ENCODE data around the gene CDK5RAP2.
"Not testable (repeated sequence)": the region's sequence is repeated elsewhere in the genome, so short reads cannot be mapped to it uniquely, and the experiment has no call there.

The CDK5RAP2 gene

DNA sequence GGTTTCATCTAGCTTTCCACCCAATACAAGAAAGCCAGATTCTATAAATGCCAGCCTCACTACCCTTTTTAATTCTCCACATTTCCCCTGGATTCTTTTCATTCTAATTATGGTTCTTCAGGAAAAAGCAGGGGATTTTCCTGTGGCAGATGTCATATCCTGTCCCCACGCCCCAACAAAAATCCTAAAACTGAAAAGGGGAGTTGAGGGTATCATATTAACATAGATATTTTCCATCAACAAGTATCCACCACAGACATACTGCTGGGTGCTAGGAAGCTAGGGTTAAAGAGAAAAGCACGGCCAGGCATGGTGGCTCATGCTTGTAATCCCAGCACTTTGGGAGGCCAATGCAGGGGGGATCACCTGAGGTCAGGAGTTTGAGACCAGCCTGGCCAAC is 38.0 kb downstream of the CDK5RAP2 start:
- DNase-seq: no peak

DNA sequence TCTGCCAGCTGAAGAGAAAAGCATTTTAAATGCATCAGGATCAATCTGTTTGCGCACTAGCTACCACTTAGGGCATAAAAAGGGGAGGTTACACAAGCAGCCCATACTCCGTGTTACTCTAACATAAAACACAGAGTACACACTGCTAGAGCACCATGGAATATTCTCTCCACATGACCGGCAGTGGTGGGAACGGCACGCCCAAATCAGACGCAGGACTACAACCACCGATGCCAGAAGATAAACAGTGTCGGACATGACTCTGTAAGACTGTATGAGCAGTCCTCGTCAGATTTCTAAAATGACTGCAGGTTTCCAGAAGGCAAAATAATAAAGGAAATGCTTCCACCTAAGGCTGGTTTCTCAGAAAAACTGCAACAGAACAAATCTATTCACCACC is 40.0 kb downstream of the CDK5RAP2 start:
- DNase-seq: no peak

DNA sequence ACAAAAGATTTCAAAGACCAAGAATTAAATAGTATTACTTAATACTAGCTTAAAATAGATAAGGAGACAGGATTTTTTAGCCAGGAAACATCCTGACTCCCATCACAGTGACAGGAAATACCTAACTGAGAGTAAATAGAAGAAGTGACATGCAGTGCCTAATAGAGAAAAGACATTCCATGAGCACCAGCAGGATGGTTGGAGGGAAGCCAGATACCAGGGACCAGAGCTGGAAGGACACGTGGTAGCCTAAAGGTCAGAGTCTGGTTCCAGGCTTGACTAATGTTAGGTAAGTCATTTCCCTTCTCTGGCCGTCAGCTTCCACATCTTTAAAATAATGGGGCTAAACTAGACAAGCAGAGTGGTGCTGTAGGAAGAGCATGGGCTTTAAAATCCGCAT is 41.6 kb downstream of the CDK5RAP2 start:
- no peak for DNase-seq

DNA sequence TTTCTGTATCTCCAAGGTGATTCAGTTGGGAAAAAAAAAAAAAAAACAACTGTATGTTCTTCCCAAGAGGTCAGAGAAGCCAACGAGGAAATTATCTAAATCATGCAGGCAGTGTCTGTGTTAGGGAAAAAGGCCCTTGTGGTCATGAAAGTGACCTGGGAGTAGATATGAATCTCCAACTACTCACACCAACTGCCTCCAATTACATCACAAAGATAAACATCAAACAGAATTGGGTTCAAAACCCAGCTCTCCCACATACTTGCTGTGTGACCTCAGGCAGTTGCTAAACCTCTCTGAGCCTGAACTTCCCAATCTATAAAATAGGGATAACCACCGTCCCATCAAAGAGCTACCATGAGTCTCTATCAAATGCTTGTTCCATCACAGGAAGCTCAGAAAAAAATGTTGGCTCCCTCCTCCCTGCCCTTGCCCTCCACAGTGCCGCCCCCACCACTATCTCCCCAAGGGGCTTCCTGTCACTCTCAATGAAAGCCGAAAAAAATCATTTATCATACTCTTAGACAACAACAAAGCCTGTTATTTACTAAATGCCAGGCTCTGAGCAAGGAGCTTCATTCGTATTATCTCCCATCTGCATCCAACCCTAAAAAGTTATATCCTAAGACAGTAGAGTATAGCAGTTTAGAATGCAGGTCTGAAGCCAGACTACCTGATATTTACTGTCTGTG is 42.9 kb downstream of the CDK5RAP2 start:
- no peak for DNase-seq

GRCh38 chr9:120536094-120536493 is 43.9 kb downstream of the CDK5RAP2 start:
- DNase-seq: no peak

GRCh38 chr9:120534266-120534665 is 45.7 kb downstream of the CDK5RAP2 start:
- DNase-seq: no peak

GRCh38 chr9:120532891-120533290 is 47.1 kb downstream of the CDK5RAP2 start:
- no peak for DNase-seq

- no peak for DNase-seq
Observed at GRCh38 chr9:120532475-120532874, 47.5 kb downstream of the CDK5RAP2 start.

- no peak for DNase-seq
Observed at GRCh38 chr9:120531683-120532300, 48.2 kb downstream of the CDK5RAP2 start.

DNA sequence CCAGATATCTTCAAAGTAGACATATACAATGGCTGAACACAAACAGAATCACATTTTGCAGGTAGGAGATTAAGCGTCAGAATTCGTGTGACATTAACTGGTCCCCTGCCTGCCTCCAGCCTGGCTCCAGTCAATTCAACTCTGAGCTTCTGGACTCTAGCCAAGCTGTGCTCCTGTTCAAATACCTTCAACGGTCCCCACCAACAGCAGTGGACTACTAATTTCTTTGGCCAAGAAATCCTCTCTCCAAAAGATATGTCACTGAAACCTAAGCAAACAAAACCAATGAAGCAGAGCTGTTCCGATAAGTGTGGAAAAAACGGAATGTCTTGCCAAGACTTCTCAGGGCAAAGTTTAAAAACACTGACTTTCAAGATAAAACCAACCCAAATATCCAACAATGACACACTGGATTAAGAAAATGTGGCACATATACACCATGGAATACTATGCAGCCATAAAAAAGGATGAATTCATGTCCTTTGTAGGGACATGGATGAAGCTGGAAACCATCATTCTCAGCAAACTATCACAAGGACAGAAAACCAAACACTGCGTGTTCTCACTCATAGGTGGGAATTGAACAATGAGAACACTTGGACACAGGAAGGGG is 49.6 kb downstream of the CDK5RAP2 start:
- not testable (repeated sequence) for DNase-seq

DNA sequence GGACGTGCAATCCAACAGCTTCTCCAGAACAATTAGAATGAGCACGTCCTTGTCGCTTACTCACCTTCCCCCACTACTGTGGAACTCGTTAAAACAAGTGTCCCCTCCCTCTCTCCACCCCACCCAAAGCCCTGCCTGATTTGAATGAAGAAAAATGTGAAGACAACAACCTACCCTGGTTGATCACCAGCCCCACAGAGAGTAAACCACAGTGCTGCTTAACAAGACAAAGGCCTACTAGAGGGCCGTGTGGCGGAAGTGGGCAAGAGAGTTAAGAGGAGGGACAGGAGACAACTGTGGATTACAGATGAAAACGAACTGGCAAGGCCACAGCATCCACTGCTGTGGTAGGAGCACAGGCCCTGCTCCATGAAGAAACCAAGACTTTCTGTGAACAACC is 51.1 kb downstream of the CDK5RAP2 start:
- DNase-seq: no peak

GRCh38 chr9:120528327-120528726 is 51.6 kb downstream of the CDK5RAP2 start:
- no peak for DNase-seq

DNA sequence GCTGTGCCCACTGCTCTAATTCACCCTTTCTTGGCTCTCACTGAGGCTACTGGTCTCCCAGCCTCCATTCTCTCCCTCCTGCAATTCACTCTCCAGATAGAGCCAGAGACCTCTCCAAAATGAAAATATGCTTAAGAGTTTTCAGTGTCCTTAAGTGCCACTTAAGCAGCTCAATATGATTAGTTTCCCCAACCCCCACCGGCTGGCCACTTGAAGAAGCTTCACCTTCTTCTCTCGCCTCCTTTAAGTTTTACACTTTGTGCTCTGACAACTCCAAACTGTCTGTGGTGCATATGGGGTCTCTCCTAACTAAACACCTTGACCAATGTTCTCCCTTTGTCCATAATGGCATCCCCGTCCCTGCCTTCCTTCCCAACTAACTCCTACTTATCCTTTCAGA is 53.4 kb downstream of the CDK5RAP2 start:
- DNase-seq: no peak

- no peak for DNase-seq
Observed at GRCh38 chr9:120524863-120525262, 55.1 kb downstream of the CDK5RAP2 start.

DNA sequence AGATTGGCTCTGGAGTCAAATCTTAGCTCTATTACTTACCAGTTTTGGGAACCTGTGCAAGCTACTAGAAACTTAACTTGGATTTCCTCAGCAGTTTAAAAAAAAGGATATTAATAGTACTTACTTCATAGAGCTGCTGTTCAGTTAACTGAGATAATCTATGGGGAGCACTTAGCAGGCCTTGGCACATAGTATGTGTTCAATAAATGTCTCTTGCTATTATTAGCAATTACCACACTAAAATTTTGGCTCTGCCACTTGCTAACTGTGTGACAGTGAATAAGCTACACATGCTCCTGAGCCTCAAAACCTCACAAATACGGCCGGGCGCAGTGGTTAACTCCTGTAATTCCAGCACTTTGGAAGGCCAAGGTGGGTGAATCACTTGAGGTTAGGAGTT is 55.9 kb downstream of the CDK5RAP2 start:
- no peak for DNase-seq

GRCh38 chr9:120522558-120522957 is 57.4 kb downstream of the CDK5RAP2 start:
- no peak for DNase-seq

GRCh38 chr9:120522032-120522431 is 57.9 kb downstream of the CDK5RAP2 start:
- DNase-seq: no peak

DNA sequence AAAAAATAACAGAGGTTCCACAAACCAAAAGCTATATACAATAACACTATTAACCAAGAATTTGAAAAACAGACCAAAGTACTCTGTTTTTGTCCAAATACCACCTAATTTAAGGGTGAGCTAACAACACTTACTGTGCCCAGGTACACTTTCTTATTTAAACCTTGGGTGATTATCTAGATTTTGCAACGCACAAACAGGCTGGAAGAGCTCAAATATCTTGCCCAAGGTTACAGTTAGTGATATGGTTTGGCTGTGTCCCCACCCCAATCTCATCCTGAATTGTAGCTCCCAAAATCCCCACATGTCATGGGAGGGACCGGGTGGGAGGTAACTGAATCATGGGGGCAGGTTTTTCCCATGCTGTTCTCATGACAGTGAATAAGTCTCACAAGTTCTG is 58.9 kb downstream of the CDK5RAP2 start:
- no peak for DNase-seq

- DNase-seq: not testable (repeated sequence)
Observed at GRCh38 chr9:120515996-120516395, 64.0 kb downstream of the CDK5RAP2 start.

- DNase-seq: not testable (repeated sequence)
Observed at GRCh38 chr9:120515481-120515880, 64.5 kb downstream of the CDK5RAP2 start.

- DNase-seq: no peak
Observed at GRCh38 chr9:120514405-120514804, 65.6 kb downstream of the CDK5RAP2 start.

- DNase-seq: no peak
Observed at GRCh38 chr9:120513825-120514396, 66.1 kb downstream of the CDK5RAP2 start.

DNA sequence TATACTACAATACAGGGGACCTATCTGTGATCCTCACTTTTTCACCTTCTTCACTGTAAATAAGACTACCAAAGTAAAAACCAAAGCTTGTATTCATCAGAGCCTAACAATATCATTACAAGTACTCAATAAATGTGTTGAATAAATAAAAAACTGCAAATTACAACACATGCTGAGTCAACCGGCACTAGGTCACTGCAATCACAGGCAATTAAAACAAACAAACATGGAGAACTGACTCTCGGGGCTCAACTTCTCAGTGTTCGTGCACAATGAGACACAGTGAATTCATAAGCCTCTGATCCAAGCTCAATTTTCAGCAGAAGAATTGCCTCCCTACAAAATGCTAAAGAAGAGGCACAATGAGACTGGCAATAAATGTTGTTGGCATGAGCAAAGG is 69.2 kb downstream of the CDK5RAP2 start:
- DNase-seq: no peak

DNA sequence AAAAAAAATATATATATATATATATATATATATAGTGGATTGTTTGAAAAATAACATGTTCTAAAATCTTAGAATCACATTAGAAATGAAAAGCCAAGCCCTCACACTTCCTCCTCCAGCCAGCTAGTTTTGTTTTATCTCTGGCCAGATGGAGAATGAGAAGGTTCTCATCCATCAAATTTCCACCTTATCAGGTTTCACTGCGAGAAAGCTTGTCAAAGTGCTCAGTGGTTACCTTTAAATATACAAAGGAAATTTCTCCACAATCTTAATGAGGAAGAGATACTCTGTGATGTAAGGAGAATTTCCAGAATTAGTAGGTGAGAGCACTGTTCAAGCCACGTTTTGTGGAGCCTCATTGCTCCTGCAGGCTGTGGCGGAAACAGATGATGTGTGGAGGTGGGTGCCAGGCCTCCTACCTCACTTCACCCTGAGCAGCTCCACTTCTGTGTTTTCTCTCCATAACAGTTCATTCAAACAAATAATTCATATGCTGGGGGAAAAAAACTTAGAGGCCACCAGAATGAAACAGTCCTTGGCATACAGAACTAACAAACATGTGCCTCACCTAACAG is 71.9 kb downstream of the CDK5RAP2 start:
- no peak for DNase-seq

Measured in activated naive CD4-positive, alpha-beta T cell treated with Interleukin-2 at 50 U/mL for 16 hours (primary cell).